B cell (primary cell): ENCODE measurements around the gene BBX. TPM values are rescaled to one million over a fixed set of nuclear protein-coding genes. Genes with fewer than 3 reads are reported as not detected.

ENCODE experiments used
- ATAC-seq: fragments of 200-7000 bp; cut with Tn5 transposase; one replicate; pipeline ENCODE4 v1.10.0; 2021; ENCODE audit warnings: low read depth, mild to moderate bottlenecking, moderate number of reproducible peaks, moderate library complexity
- CTCF ChIA-PET: fragments of 350-600 bp; sonication (Branson Sonifier 250); formaldehyde crosslinking; loops from one replicate; lab custom pipeline; 2021; ENCODE audit warnings: antibody characterized with exemption, inconsistent platforms; lab: Charles Lee
- POLR2A ChIA-PET: fragments of 350-600 bp; sonication (Branson Sonifier 250); formaldehyde crosslinking; loops from one replicate; lab custom pipeline; 2021; ENCODE audit warnings: antibody characterized with exemption; lab: Charles Lee
- DNase-seq: peaks from one replicate; pipeline ENCODE4 v3.0.0; 2013
- H2AFZ ChIP-seq: 2 replicates; pipeline ENCODE4 v1.6.1; 2012; ENCODE audit warnings: mild to moderate bottlenecking, low read depth, low read length; ENCODE audit not compliant: insufficient read depth, poor library complexity, severe bottlenecking
- H3K27ac ChIP-seq, 2 donors: 1 replicate in 1 of 2; 2 replicates in 1 of 2; pipeline ENCODE4 v1.5.1; 2012 to 2013; ENCODE audit warnings: low read length in 2 of 2, mild to moderate bottlenecking in 2 of 2, moderate library complexity in 1 of 2
- H3K27me3 ChIP-seq, 4 experiments: fragments of 200-600 bp in 1 of 4; sonication (generic) in 1 of 4; replicated peaks in 1 of 4; 1 replicate in 2 of 4; 2 replicates in 2 of 4; pipeline versions ENCODE4 v1.6.1 to v1.7.0; 2013 to 2016; ENCODE audit warnings: low read length in 3 of 4, mild to moderate bottlenecking in 2 of 4, mixed read lengths in 1 of 4, moderate library complexity in 1 of 4; ENCODE audit not compliant: insufficient read depth in 4 of 4, control insufficient read depth in 3 of 4; ENCODE audit errors: control extremely low read depth in 1 of 4
- H3K36me3 ChIP-seq, 2 experiments: replicated peaks in 1 of 2; 1 replicate in 1 of 2; 2 replicates in 1 of 2; pipeline versions ENCODE4 v1.6.1 to v1.7.1; 2013; ENCODE audit warnings: low read length in 1 of 2; ENCODE audit not compliant: insufficient read depth in 2 of 2, control insufficient read depth in 1 of 2; ENCODE audit errors: control extremely low read depth in 1 of 2, extremely low read depth in 1 of 2
- H3K4me1 ChIP-seq, 2 donors: fragments of 200-600 bp in 1 of 2; sonication (generic) in 1 of 2; 1 replicate in 1 of 2; 2 replicates in 1 of 2; pipeline versions ENCODE4 v1.5.1 to v1.6.1; 2013 to 2017; ENCODE audit warnings: low read length in 2 of 2; ENCODE audit not compliant: control insufficient read depth in 2 of 2, insufficient read depth in 2 of 2
- H3K4me2 ChIP-seq: replicated peaks from 2 replicates; pipeline ENCODE3; 2012; ENCODE audit warnings: mild to moderate bottlenecking, low read depth, low read length; ENCODE audit not compliant: poor library complexity, severe bottlenecking
- H3K4me3 ChIP-seq, 5 experiments: fragments of 200-600 bp in 1 of 5; sonication (generic) in 1 of 5; 1 replicate in 3 of 5; 2 replicates in 2 of 5; pipeline versions ENCODE4 v1.5.1 to v1.7.0; 2011 to 2016; ENCODE audit warnings: low read length in 4 of 5, mild to moderate bottlenecking in 4 of 5, low read depth in 2 of 5, control low read depth in 1 of 5, moderate library complexity in 1 of 5; ENCODE audit not compliant: insufficient read depth in 1 of 5; ENCODE audit errors: control extremely low read depth in 1 of 5, extremely low read depth in 1 of 5
- H3K79me2 ChIP-seq: fragments of 200-600 bp; sonication (generic); one replicate; pipeline ENCODE4 v1.6.0; 2016; ENCODE audit warnings: low read length; ENCODE audit not compliant: control insufficient read depth, insufficient read depth
- H3K9ac ChIP-seq: fragments of 200-600 bp; sonication (generic); 2 replicates; pipeline ENCODE4 v1.6.1; 2017; ENCODE audit warnings: mild to moderate bottlenecking, low read length, moderate library complexity
- H3K9me3 ChIP-seq, 3 donors: one replicate each; pipeline versions ENCODE4 v1.6.1 to v1.7.1; 2013; ENCODE audit warnings: low read length in 2 of 3; ENCODE audit not compliant: control insufficient read depth in 2 of 3, insufficient read depth in 1 of 3; ENCODE audit errors: control extremely low read depth in 1 of 3
- H4K20me1 ChIP-seq: 2 replicates; pipeline ENCODE4 v1.6.0; 2012; ENCODE audit warnings: mild to moderate bottlenecking, low read length; ENCODE audit not compliant: insufficient read depth, control insufficient read depth, poor library complexity, severe bottlenecking
- H3K27ac Mint-ChIP-seq: one replicate; pipeline ENCODE4 v1.8.0; 2021; ENCODE audit warnings: mixed read lengths
- H3K27me3 Mint-ChIP-seq: one replicate; pipeline ENCODE4 v1.8.0; 2021; ENCODE audit warnings: mixed read lengths
- H3K4me1 Mint-ChIP-seq: one replicate; pipeline ENCODE4 v1.8.0; 2021; ENCODE audit warnings: mixed read lengths
- H3K4me3 Mint-ChIP-seq: one replicate; pipeline ENCODE4 v1.8.0; 2021; ENCODE audit warnings: mixed read lengths
- H3K9me3 Mint-ChIP-seq: one replicate; pipeline ENCODE4 v1.8.0; 2022; ENCODE audit warnings: mixed read lengths; ENCODE audit not compliant: insufficient read depth
- CTCF ChIP-seq: fragments of 200-600 bp; IDR thresholded peaks from one replicate; pipeline ENCODE4 v1.8.0; 2022; ENCODE audit warnings: antibody characterized with exemption, mild to moderate bottlenecking
- EZH2 ChIP-seq: IDR thresholded peaks from 2 replicates; pipeline ENCODE4 v1.6.1; 2012; ENCODE audit warnings: borderline replicate concordance, low read depth, mild to moderate bottlenecking, moderate library complexity, low read length; ENCODE audit not compliant: insufficient read depth, poor library complexity, severe bottlenecking
- WGBS: methylation state at CpG from one replicate; pipeline ENCODE4 v1.1.5; 2013; ENCODE audit warnings: missing lambda C conversion rate; ENCODE audit not compliant: insufficient coverage; 5-methylcytosine and 5-hydroxymethylcytosine counted together
- intact Hi-C: fragments of 100-400 bp; cut with micrococcal nuclease; formaldehyde crosslinking; loops from one replicate; pipeline ENCODE4 v1.10.0; 2022
- polyA plus RNA-seq: library from polyadenylated mRNA; depleted of rRNA; stranded (reverse); fragments of >200 nt; gene quantifications from 2 replicates; pipeline ENCODE4 v1.2.3, GENCODE V29; 2012
- total RNA-seq, 2 donors: library from RNA; stranded (reverse); fragments of 120-200 nt in 1 of 2; gene quantifications; 1 replicate in 1 of 2; 2 replicates in 1 of 2; pipeline versions ENCODE4 v1.2.3 to v1.2.4, GENCODE V29; 2013 to 2022

The BBX gene
- total and polyA plus RNA-seq, 2 donors (not counting 1 experiment from before 2014, with no cell fraction given), result 27.8 to 133 TPM

- Mint-ChIP-seq H3K9me3 (peaks cover 3% of the 10 kb centered on the region), H3K4me3 (no peak overlapping the region), H3K4me1 (no peaks in the 10 kb centered on the region), H3K27ac (no peak overlapping the region), H3K27me3 (peaks cover 14% of the 10 kb centered on the region)
- ChIA-PET CTCF (interaction anchor here (0.7 to 1.7 kb wide), 9 partner anchors 15 to 631 kb away, joined by 3 to 6 read pairs (median 3); no protein-coding TSS in a partner anchor), POLR2A (no interaction called here)
- no peaks in the 10 kb centered on the region for H3K9me3 ChIP-seq
- no peak overlapping the region for H3K4me3 ChIP-seq
- H3K9ac ChIP-seq, result no peak overlapping the region
- no peaks in the 10 kb centered on the region for H3K79me2 ChIP-seq
- H2AFZ ChIP-seq, result no peak overlapping the region
- DNase-seq (peak; percentile 43), ATAC-seq (no peak)
- WGBS, result no CpG with 5 or more reads among the region's 10 CpGs
- H4K20me1 ChIP-seq, result no peaks in the 10 kb centered on the region
- intact Hi-C loops, result loop anchor here (5.0 kb wide), 1 partner anchor 609 kb away; no protein-coding TSS in a partner anchor
- H3K36me3 ChIP-seq, result no peaks in the 10 kb centered on the region
- no peak overlapping the region for H3K4me2 ChIP-seq
- H3K27me3 ChIP-seq, result peaks cover 0 to 3% (median 0%) of the 10 kb centered on the region in 4 experiments
- TF ChIP-seq EZH2 (no peak), CTCF (peak; percentile 60)
- H3K27ac ChIP-seq, result no peak overlapping the region
- H3K4me1 ChIP-seq, result no peaks in the 10 kb centered on the region
These were observed 323.6 kb downstream of the BBX start for GRCh38 chr3:107846279-107846852.

- Histone ChIP-seq H3K79me2 (no peaks in the 10 kb centered on the region), H3K4me2 (no peak overlapping the region)
These were observed 325.0 kb downstream of the BBX start for GRCh38 chr3:107847791-107848190.

More at GRCh38 chr3:107847791-107848190, 325.0 kb downstream of the BBX start:
- H3K9me3 ChIP-seq, result peaks cover 1 to 3% (median 2%) of the 10 kb centered on the region in 3 donors
- DNase-seq, result no peak
- peaks cover 0 to 3% (median 0%) of the 10 kb centered on the region in 4 experiments for H3K27me3 ChIP-seq
- Mint-ChIP-seq H3K4me1 (no peaks in the 10 kb centered on the region), H3K9me3 (peaks cover 5% of the 10 kb centered on the region), H3K4me3 (no peak overlapping the region), H3K27ac (no peak overlapping the region), H3K27me3 (peaks cover 16% of the 10 kb centered on the region)
- no peak for ATAC-seq
- H3K4me1 ChIP-seq, result no peaks in the 10 kb centered on the region
- 93% methylated on average over 5 of the region's 8 CpGs for WGBS
- TF ChIP-seq EZH2, result no peak
- TF ChIP-seq CTCF, result no peak
- no peak overlapping the region for H3K4me3 ChIP-seq
- intact Hi-C loops, result loop anchor here (5.0 kb wide), 1 partner anchor 610 kb away; no protein-coding TSS in a partner anchor
- H4K20me1 ChIP-seq, result no peaks in the 10 kb centered on the region
- no peak overlapping the region for H3K27ac ChIP-seq
- ChIA-PET CTCF (interaction anchor here (1.7 to 2.0 kb wide), 3 partner anchors 21 to 187 kb away, joined by 3 to 7 read pairs (median 5); no protein-coding TSS in a partner anchor), POLR2A (no interaction called here)
- no peak overlapping the region for H2AFZ ChIP-seq
- no peaks in the 10 kb centered on the region for H3K36me3 ChIP-seq
- no peak overlapping the region for H3K9ac ChIP-seq
